Measurements from ENCODE around the gene SHISA5. TPM values are rescaled to one million over a fixed set of nuclear protein-coding genes. Genes with fewer than 3 reads are reported as not detected.
"Not testable (repeated sequence)": the region's sequence is repeated elsewhere in the genome, so short reads cannot be mapped to it uniquely, and the experiment has no call there.

Gene SHISA5
- total RNA-seq, 1 experiment from 2014 or later = 137 TPM

GRCh38 chr3:48486952-48487351 is 17.0 kb downstream of the SHISA5 start (continued):
- no peak for TF ChIP-seq ATF2 (CRISPR knock-in tag; IDR thresholded peaks at IDR 0.05; ENCODE audit: borderline replicate concordance, low read depth)

DNA sequence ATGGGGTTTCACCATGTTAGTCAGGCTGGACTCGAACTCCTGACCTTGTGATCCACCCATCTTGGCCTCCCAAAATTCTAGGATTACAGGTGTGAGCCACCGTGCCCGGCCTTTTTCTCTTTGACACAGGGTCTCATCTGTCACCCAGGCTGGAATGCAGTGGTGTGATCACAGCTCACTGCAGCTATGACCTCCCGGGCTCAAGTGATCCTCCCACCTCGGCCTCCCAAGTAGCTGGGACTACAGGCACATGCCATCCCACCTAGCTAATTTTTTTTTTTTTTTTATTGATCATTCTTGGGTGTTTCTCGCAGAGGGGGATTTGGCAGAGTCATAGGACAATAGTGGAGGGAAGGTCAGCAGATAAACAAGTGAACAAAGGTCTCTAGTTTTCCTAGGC is 21.2 kb downstream of the SHISA5 start:
- peaks cover 13% of the 10 kb centered on the region for H3K4me1 Mint-ChIP-seq
- H3K27ac Mint-ChIP-seq; DNase-seq (ENCODE audit: low spot score); H3K27me3 Mint-ChIP-seq (ENCODE audit: low read depth); POLR2A ChIA-PET; H3K4me3 Mint-ChIP-seq; H3K9me3 Mint-ChIP-seq; ATAC-seq; H3K36me3 Mint-ChIP-seq: not testable (repeated sequence)
- CTCF ChIA-PET = interaction anchor here (1.1 kb wide), 1 partner anchor 10 kb away, joined by 4 read pairs; no protein-coding TSS in a partner anchor

DNA sequence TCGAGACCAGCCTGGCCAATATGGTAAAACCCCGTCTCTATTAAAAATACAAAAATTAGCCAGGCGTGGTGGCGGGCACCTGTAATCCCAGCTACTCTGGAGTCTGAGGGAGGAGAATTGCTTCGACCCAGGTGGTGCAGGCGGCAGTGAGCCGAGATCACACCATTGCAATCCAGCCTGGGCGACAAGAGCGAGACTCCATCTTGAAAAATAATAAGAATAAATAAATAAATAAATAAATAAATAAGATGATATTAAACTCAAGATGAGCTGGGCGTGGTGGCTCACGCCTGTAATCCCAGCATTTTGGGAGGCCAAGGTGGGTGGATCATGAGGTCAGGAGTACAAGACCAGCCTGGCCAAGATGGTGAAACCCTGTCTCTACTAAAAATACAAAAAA is 23.1 kb downstream of the SHISA5 start:
- H3K27me3 Mint-ChIP-seq (ENCODE audit: low read depth); ATAC-seq; CTCF ChIA-PET; H3K27ac Mint-ChIP-seq; DNase-seq (ENCODE audit: low spot score); H3K4me3 Mint-ChIP-seq; H3K36me3 Mint-ChIP-seq; H3K9me3 Mint-ChIP-seq; POLR2A ChIA-PET: not testable (repeated sequence)
- H3K4me1 Mint-ChIP-seq = peaks cover 18% of the 10 kb centered on the region

DNA sequence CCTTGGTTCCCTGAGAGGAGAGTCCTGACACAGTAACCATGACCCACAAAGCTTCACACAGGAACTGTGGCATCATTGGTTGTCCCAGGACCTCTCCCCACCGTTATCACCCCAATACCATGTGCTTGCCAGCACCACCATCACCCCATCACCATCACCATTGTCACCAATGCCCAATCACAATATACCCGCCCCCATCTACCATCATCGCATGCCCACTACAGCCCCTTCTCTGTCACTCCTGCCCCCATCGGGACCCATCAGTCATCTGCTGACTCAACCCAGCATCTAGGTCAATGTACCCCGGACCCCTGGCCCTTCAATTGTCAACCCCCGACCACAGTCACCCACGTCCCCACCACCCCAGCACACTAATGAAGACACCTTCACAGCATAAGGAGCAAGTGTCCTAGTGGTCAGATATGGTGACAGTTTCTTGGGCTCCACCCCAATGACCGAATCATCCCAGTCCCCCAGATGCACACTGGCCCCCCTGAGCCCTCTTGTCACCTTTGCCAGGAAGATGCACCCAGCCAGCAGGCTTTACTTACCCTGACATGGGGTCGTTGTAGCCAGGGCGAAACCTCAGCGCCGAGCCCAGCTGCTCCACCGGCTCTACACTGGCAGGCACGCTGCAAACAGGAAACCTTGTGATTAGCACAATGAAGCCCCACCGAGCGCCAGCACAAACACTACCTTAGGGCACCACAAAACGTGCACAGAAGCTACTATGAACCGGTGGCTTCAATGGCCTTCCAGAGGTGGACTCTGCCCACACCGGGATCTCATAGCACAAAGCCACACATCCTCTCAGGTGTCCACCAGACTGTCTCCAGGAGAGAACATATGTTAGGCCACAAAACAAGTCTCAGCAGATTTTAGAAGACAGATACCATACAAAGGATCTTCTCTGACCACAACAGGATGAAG is 25.1 kb downstream of the SHISA5 start:
- POLR2A ChIA-PET = interaction anchor here (0.7 kb wide), 1 partner anchor 32 kb away, joined by 6 read pairs; the partner anchor contains the start of gene ATRIP
- DNase-seq (ENCODE audit: low spot score) = no peak
- Mint-ChIP-seq H3K27ac (0 out of 2 replicates have a peak overlapping the region, but pooled peaks have one; percentile 63), H3K9me3 (no peaks in the 10 kb centered on the region), H3K4me1 (peaks cover 30% of the 10 kb centered on the region), H3K36me3 (peaks cover under 1% of the 10 kb centered on the region; the same call in 1 of the 2 replicates), H3K4me3 (no peak overlapping the region), H3K27me3 (ENCODE audit: low read depth) (no peaks in the 10 kb centered on the region; the same call in 1 of the 2 replicates)
- CTCF ChIA-PET = interaction anchor here (1.1 kb wide), 1 partner anchor 79 kb away, joined by 3 read pairs; no protein-coding TSS in a partner anchor
- TF ChIP-seq ESRRA (CRISPR knock-in tag; IDR thresholded peaks at IDR 0.05; ENCODE audit: borderline replicate concordance) = no peak
- TF ChIP-seq JUN (CRISPR knock-in tag; IDR thresholded peaks at IDR 0.05) = no peak
- TF ChIP-seq CBFB (CRISPR knock-in tag; IDR thresholded peaks at IDR 0.05; ENCODE audit: low read depth) = no peak
- TF ChIP-seq ATF1 (CRISPR knock-in tag; IDR thresholded peaks at IDR 0.05) = no peak
- no peak for TF ChIP-seq ZNF423 (CRISPR knock-in tag; IDR thresholded peaks at IDR 0.05)
- no peak for TF ChIP-seq OVOL2 (CRISPR knock-in tag; IDR thresholded peaks at IDR 0.05; ENCODE audit: borderline replicate concordance)
- ATAC-seq = no peak

GRCh38 chr3:48477959-48478520 is 25.9 kb downstream of the SHISA5 start:
- peaks cover 36% of the 10 kb centered on the region for H3K4me1 Mint-ChIP-seq
- CTCF ChIA-PET = interaction anchor here (1.1 to 1.8 kb wide), 2 partner anchors 42 to 80 kb away, joined by 3 to 5 read pairs; no protein-coding TSS in a partner anchor
- H3K27me3 Mint-ChIP-seq (ENCODE audit: low read depth) = no peaks in the 10 kb centered on the region; the same call in none of the 2 replicates
- H3K9me3 Mint-ChIP-seq = no peaks in the 10 kb centered on the region
- H3K36me3 Mint-ChIP-seq = no peaks in the 10 kb centered on the region; the same call in 1 of the 2 replicates
- no peak overlapping the region for H3K27ac Mint-ChIP-seq
- H3K4me3 Mint-ChIP-seq = no peak overlapping the region
- TF ChIP-seq TEAD1 (CRISPR knock-in tag; IDR thresholded peaks at IDR 0.05) (no peak), RELA (CRISPR knock-in tag; IDR thresholded peaks at IDR 0.05; ENCODE audit: borderline replicate concordance) (no peak), TCF7 (CRISPR knock-in tag; IDR thresholded peaks at IDR 0.05; ENCODE audit: low read depth) (no peak), SOX15 (CRISPR knock-in tag; IDR thresholded peaks at IDR 0.05) (no peak), SMAD3 (CRISPR knock-in tag; IDR thresholded peaks at IDR 0.05; ENCODE audit: borderline replicate concordance) (no peak), NR3C1 (CRISPR knock-in tag; conservative IDR thresholded peaks at IDR 0.05; ENCODE audit: low read depth) (no peak)
- TF ChIP-seq, protein P1, sequence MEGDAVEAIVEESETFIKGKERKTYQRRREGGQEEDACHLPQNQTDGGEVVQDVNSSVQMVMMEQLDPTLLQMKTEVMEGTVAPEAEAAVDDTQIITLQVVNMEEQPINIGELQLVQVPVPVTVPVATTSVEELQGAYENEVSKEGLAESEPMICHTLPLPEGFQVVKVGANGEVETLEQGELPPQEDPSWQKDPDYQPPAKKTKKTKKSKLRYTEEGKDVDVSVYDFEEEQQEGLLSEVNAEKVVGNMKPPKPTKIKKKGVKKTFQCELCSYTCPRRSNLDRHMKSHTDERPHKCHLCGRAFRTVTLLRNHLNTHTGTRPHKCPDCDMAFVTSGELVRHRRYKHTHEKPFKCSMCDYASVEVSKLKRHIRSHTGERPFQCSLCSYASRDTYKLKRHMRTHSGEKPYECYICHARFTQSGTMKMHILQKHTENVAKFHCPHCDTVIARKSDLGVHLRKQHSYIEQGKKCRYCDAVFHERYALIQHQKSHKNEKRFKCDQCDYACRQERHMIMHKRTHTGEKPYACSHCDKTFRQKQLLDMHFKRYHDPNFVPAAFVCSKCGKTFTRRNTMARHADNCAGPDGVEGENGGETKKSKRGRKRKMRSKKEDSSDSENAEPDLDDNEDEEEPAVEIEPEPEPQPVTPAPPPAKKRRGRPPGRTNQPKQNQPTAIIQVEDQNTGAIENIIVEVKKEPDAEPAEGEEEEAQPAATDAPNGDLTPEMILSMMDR (IDR thresholded peaks at IDR 0.05) = no peak
- DNase-seq (ENCODE audit: low spot score) (no peak), ATAC-seq (no peak)
- POLR2A ChIA-PET = no interaction called here
